ENCODE measurements around the gene IQGAP2.

- TF ChIP-seq CTCF (tag by site-specific recombination; IDR thresholded peaks at IDR 0.05) (no peak), ZNF157 (tag by site-specific recombination; IDR thresholded peaks at IDR 0.05) (no peak), ZNF133 (tag by site-specific recombination; IDR thresholded peaks at IDR 0.05) (no peak), ZBTB20 (tag by site-specific recombination; IDR thresholded peaks at IDR 0.05) (no peak), ZNF48 (tag by site-specific recombination; IDR thresholded peaks at IDR 0.05) (no peak), REST (tag by site-specific recombination; IDR thresholded peaks at IDR 0.05) (no peak), ZSCAN16 (tag by site-specific recombination; IDR thresholded peaks at IDR 0.05) (no peak), ZNF302 (tag by site-specific recombination; IDR thresholded peaks at IDR 0.05; ENCODE audit: low read depth) (no peak), ZNF768 (tag by site-specific recombination; IDR thresholded peaks at IDR 0.05) (no peak), ZNF624 (tag by site-specific recombination; IDR thresholded peaks at IDR 0.05) (no peak), SP2 (tag by site-specific recombination; IDR thresholded peaks at IDR 0.05) (no peak), ZNF175 (tag by site-specific recombination; IDR thresholded peaks at IDR 0.05) (no peak), ZNF423 (tag by site-specific recombination; IDR thresholded peaks at IDR 0.05) (no peak)
Measured at GRCh38 chr5:76475936-76476335, 72.9 kb downstream of the IQGAP2 start.

Data from HEK293 (cell line).